Measurements from ENCODE around the gene EPC1. TPM values are rescaled to one million over a fixed set of nuclear protein-coding genes. Genes with fewer than 3 reads are reported as not detected.

Gene EPC1
- total and polyA plus RNA-seq, 7 donors = 13.2 to 54.3 (median 42.6) TPM

- intact Hi-C loops (cut with DNase I) = loop anchor here (2.0 to 5.0 kb wide), 3 partner anchors 38 to 628 kb away; partner anchors contain the start of gene CCDC7
- WGBS, 2 donors = 9 to 12% methylated on average over 10 of the region's 10 CpGs
- Histone ChIP-seq H3K27me3 (no peaks in the 10 kb centered on the region), H3K27ac (peak overlapping the region; percentile 76 to 91 (median 88)), H3K36me3 (no peaks in the 10 kb centered on the region), H3K4me1 (peaks cover 0 to 36% (median 14%) of the 10 kb centered on the region in 4 donors), H3K9me3 (no peaks in the 10 kb centered on the region), H3K4me3 (peak overlapping the region; percentile 51 to 76 (median 64))
- TF ChIP-seq POLR2A (IDR thresholded peaks at IDR 0.05) (no peak), CTCF (IDR thresholded peaks at IDR 0.05) (no peak), EP300 (IDR thresholded peaks at IDR 0.05) (no peak), POLR2AphosphoS5 (IDR thresholded peaks at IDR 0.05) (no peak)
- no peak for DNase-seq
Observed at GRCh38 chr10:32379318-32379949, 32.5 kb upstream of the EPC1 start.

- H3K36me3 ChIP-seq = no peaks in the 10 kb centered on the region
- peak overlapping the region; percentile 51 to 76 (median 64) for H3K4me3 ChIP-seq
- H3K27ac ChIP-seq = peak overlapping the region; percentile 76 to 91 (median 88)
- TF ChIP-seq EP300 (IDR thresholded peaks at IDR 0.05) = peak in 1 of 4 donors; percentile 11
- TF ChIP-seq CTCF (IDR thresholded peaks at IDR 0.05) = no peak
- TF ChIP-seq POLR2A (IDR thresholded peaks at IDR 0.05) = peak in 1 of 2 donors; percentile 29
- peak; percentile 28 to 79 (median 72) for TF ChIP-seq POLR2AphosphoS5 (IDR thresholded peaks at IDR 0.05)
- H3K27me3 ChIP-seq = no peaks in the 10 kb centered on the region
- peak; percentile 98 for DNase-seq
- peaks cover 0 to 39% (median 19%) of the 10 kb centered on the region in 4 donors for H3K4me1 ChIP-seq
- WGBS, 2 donors = 0% methylated on average over 19 of the region's 19 CpGs
- intact Hi-C loops (cut with DNase I) = loop anchor here (2.0 to 5.0 kb wide), 3 partner anchors 39 to 629 kb away; partner anchors contain the start of gene CCDC7
- no peaks in the 10 kb centered on the region for H3K9me3 ChIP-seq
Observed at GRCh38 chr10:32378363-32379317, 31.7 kb upstream of the EPC1 start.

- DNase-seq = no peak
- intact Hi-C loops (cut with DNase I) = loop anchor here (2.0 to 5.0 kb wide), 3 partner anchors 40 to 630 kb away; partner anchors contain the start of gene CCDC7
- Histone ChIP-seq H3K27me3 (no peaks in the 10 kb centered on the region), H3K27ac (peak overlapping the region; percentile 76 to 91 (median 88)), H3K36me3 (no peaks in the 10 kb centered on the region), H3K4me3 (peak overlapping the region; percentile 51 to 76 (median 64)), H3K9me3 (no peaks in the 10 kb centered on the region), H3K4me1 (peaks cover 0 to 40% (median 22%) of the 10 kb centered on the region in 4 donors)
- 0% methylated on average over 6 of the region's 6 CpGs for WGBS, 2 donors
- peak in 2 of 4 donors; percentile 5 to 22 for TF ChIP-seq POLR2AphosphoS5 (IDR thresholded peaks at IDR 0.05)
- TF ChIP-seq CTCF (IDR thresholded peaks at IDR 0.05) = peak in 1 of 4 experiments; percentile 15
- TF ChIP-seq POLR2A (IDR thresholded peaks at IDR 0.05) = no peak
- TF ChIP-seq EP300 (IDR thresholded peaks at IDR 0.05) = no peak
Observed at GRCh38 chr10:32377458-32378259, 30.7 kb upstream of the EPC1 start.

- H3K36me3 ChIP-seq = no peaks in the 10 kb centered on the region
- peaks cover 0 to 48% (median 30%) of the 10 kb centered on the region in 4 donors for H3K4me1 ChIP-seq
- peak overlapping the region; percentile 76 to 91 (median 88) for H3K27ac ChIP-seq
- intact Hi-C loops (cut with DNase I) = loop anchor here (5.0 kb wide), 2 partner anchors 41 to 631 kb away; no protein-coding TSS in a partner anchor
- 2 to 10% methylated on average over 3 of the region's 3 CpGs for WGBS, 2 donors
- peak overlapping the region; percentile 51 to 76 (median 64) for H3K4me3 ChIP-seq
- no peaks in the 10 kb centered on the region for H3K9me3 ChIP-seq
- TF ChIP-seq POLR2AphosphoS5 (IDR thresholded peaks at IDR 0.05) (no peak), EP300 (IDR thresholded peaks at IDR 0.05) (no peak), CTCF (IDR thresholded peaks at IDR 0.05) (no peak), POLR2A (IDR thresholded peaks at IDR 0.05) (no peak)
- no peak for DNase-seq
- H3K27me3 ChIP-seq = no peaks in the 10 kb centered on the region
Observed at GRCh38 chr10:32376771-32377170, 29.8 kb upstream of the EPC1 start.

Data from sigmoid colon (tissue), 7 donors.